Calu3 (cell line): ENCODE data around the gene BCLAF3. TPM values are rescaled to one million over a fixed set of nuclear protein-coding genes. Genes with fewer than 3 reads are reported as not detected.

Source experiments
- BruUV-seq: library from RNA; stranded (reverse); fragments of 400-500 nt; replicated peaks from 2 replicates; lab custom pipeline; 2021; lab: Mats Ljungman, UMichigan
- CTCF ChIA-PET: fragments of 300-600 bp; sonication (Branson Sonifier 250); formaldehyde crosslinking; loops from one replicate; lab custom pipeline; 2022; ENCODE audit warnings: antibody characterized with exemption; lab: Charles Lee
- DNase-seq: peaks from one replicate; pipeline ENCODE4 v3.0.0; 2022
- H3K27ac Mint-ChIP-seq: one replicate; pipeline ENCODE4 v1.8.0; 2022; ENCODE audit warnings: mixed read lengths; ENCODE audit not compliant: unreplicated experiment
- H3K27me3 Mint-ChIP-seq: one replicate; pipeline ENCODE4 v1.8.0; 2022; ENCODE audit warnings: mixed read lengths; ENCODE audit not compliant: unreplicated experiment
- H3K36me3 Mint-ChIP-seq: one replicate; pipeline ENCODE4 v1.8.0; 2022; ENCODE audit warnings: mild to moderate bottlenecking, moderate library complexity, mixed read lengths; ENCODE audit not compliant: insufficient read depth, unreplicated experiment
- H3K4me1 Mint-ChIP-seq: one replicate; pipeline ENCODE4 v1.8.0; 2022; ENCODE audit warnings: mild to moderate bottlenecking, low read depth, mixed read lengths; ENCODE audit not compliant: unreplicated experiment
- H3K4me3 Mint-ChIP-seq: one replicate; pipeline ENCODE4 v1.8.0; 2022; ENCODE audit warnings: mild to moderate bottlenecking, low read depth, moderate library complexity, mixed read lengths; ENCODE audit not compliant: unreplicated experiment
- H3K9me3 Mint-ChIP-seq: one replicate; pipeline ENCODE4 v1.8.0; 2022; ENCODE audit warnings: low read depth, mixed read lengths; ENCODE audit not compliant: unreplicated experiment
- CTCF ChIP-seq: fragments of 200-600 bp; IDR thresholded peaks from one replicate; pipeline ENCODE4 v1.8.0; 2022; ENCODE audit warnings: antibody characterized with exemption; ENCODE audit not compliant: unreplicated experiment
- intact Hi-C: fragments of 100-400 bp; cut with micrococcal nuclease; formaldehyde crosslinking; loops from one replicate; pipeline ENCODE4 v1.10.0; 2022; ENCODE audit not compliant: unreplicated experiment
- total RNA-seq: library from RNA; stranded (reverse); gene quantifications from 2 replicates; pipeline ENCODE4 v1.2.3, GENCODE V29; 2022

Gene BCLAF3
- total RNA-seq, 1 experiment from 2014 or later: 11.1 TPM

GRCh38 chrX:19975845-19976244 lies 15.0 kb downstream of the BCLAF3 start:
- CTCF ChIA-PET: interaction anchor here (0.7 kb wide), 1 partner anchor 50 kb away, joined by 4 read pairs; no protein-coding TSS in a partner anchor

GRCh38 chrX:19972984-19973383 lies 17.9 kb downstream of the BCLAF3 start:
- no peaks in the 10 kb centered on the region for H3K9me3 Mint-ChIP-seq
- H3K4me1 Mint-ChIP-seq: no peaks in the 10 kb centered on the region
- peaks cover under 1% of the 10 kb centered on the region for H3K36me3 Mint-ChIP-seq
- no TSS peak for BruUV-seq
- intact Hi-C loops: no loop called here
- no peaks in the 10 kb centered on the region for H3K27me3 Mint-ChIP-seq
- CTCF ChIA-PET: no interaction called here
- H3K4me3 Mint-ChIP-seq: no peak overlapping the region
- no peak overlapping the region for H3K27ac Mint-ChIP-seq
- DNase-seq: no peak
- no peak for TF ChIP-seq CTCF

More at GRCh38 chrX:19975845-19976244, 15.0 kb downstream of the BCLAF3 start:
- TF ChIP-seq CTCF: no peak
- H3K27me3 Mint-ChIP-seq: no peaks in the 10 kb centered on the region
- H3K9me3 Mint-ChIP-seq: peaks cover 3% of the 10 kb centered on the region
- no peak overlapping the region for H3K4me3 Mint-ChIP-seq
- no peak overlapping the region for H3K27ac Mint-ChIP-seq
- BruUV-seq: no TSS peak
- H3K4me1 Mint-ChIP-seq: no peaks in the 10 kb centered on the region
- intact Hi-C loops: no loop called here
- no peak for DNase-seq
- peaks cover 5% of the 10 kb centered on the region for H3K36me3 Mint-ChIP-seq

- DNase-seq: no peak
- Mint-ChIP-seq H3K4me1 (no peaks in the 10 kb centered on the region), H3K36me3 (peaks cover 4% of the 10 kb centered on the region), H3K27ac (no peak overlapping the region), H3K9me3 (no peaks in the 10 kb centered on the region), H3K27me3 (no peaks in the 10 kb centered on the region), H3K4me3 (no peak overlapping the region)
- CTCF ChIA-PET: no interaction called here
- BruUV-seq: no TSS peak
- intact Hi-C loops: no loop called here
- TF ChIP-seq CTCF: no peak
Measured at GRCh38 chrX:19968276-19968675, 22.6 kb downstream of the BCLAF3 start.

- no peak overlapping the region for H3K27ac Mint-ChIP-seq
- no peaks in the 10 kb centered on the region for H3K4me1 Mint-ChIP-seq
- peaks cover 4% of the 10 kb centered on the region for H3K36me3 Mint-ChIP-seq
- H3K4me3 Mint-ChIP-seq: no peak overlapping the region
- no peaks in the 10 kb centered on the region for H3K27me3 Mint-ChIP-seq
- no peaks in the 10 kb centered on the region for H3K9me3 Mint-ChIP-seq
- no peak for TF ChIP-seq CTCF
- no peak for DNase-seq
- no TSS peak for BruUV-seq
- intact Hi-C loops: no loop called here
- CTCF ChIA-PET: no interaction called here
Measured at GRCh38 chrX:19966056-19966455, 24.8 kb downstream of the BCLAF3 start.
